NCI-H2081 treated with DMSO at 0.1 percent for 48 hours (cell line): ENCODE data around the gene CCSER1.
"Not testable (repeated sequence)": the region's sequence is repeated elsewhere in the genome, so short reads cannot be mapped to it uniquely, and the experiment has no call there.

Source experiments
- DNase-seq: peaks from one replicate; lab custom pipeline; 2025; lab: John Stamatoyannopoulos, UW

CCSER1 gene

DNA sequence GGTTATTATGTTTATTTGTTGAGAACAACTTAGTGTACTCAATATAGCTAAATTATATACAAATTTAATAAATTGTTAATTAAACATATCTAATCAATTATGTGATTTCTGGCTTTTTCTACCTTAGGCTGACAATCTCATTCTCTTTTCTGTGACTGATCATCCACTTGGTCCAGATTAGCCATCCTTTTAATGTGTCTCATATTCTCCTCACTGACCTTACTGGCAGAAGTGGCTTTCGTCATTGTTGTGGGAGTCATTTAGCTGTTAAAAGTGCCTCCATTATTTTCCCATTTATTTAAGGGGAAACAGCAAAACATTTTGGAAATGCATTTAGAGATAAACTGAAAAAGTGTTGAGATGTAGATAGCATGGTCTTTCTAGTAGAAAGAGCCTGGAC is 172.2 kb downstream of the CCSER1 start:
- DNase-seq, result no peak

DNA sequence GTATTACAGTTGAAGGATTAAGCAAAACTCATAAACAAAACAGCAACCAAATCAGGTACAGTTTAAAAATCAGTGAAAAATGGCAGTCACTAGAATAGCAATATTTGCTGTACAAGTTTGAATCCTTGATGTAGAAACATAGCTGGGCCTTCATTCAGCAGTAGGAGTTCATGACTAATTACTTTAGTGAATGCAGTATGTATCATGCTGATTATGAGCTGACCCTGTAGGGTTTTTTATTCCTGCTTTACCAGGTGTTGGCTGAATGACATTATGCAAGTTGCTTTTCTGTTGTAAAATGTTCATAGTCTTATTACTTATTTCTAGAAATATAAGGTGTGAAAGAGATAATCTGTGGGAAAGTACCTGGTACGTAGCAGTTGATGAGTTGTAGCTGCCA is 179.6 kb downstream of the CCSER1 start:
- no peak for DNase-seq

DNA sequence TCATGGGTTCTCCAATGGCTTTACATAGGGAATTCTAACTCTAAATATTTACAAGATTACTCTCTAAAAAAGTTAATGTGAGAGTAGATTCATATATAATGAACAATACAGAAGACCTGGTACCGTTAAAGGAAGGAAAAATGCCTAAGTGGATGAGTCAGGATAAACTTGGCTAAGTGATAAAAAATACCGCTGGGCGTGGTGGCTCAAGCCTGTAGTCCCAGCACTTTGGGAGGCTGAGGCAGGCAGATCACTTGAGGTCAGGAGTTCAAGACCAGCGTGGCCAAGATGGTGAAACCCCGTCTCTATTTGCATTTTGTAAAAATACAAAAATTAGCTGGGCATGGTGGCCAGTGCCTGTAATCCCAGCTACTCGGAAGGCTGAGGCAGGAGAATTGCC is 189.9 kb downstream of the CCSER1 start:
- not testable (repeated sequence) for DNase-seq

DNA sequence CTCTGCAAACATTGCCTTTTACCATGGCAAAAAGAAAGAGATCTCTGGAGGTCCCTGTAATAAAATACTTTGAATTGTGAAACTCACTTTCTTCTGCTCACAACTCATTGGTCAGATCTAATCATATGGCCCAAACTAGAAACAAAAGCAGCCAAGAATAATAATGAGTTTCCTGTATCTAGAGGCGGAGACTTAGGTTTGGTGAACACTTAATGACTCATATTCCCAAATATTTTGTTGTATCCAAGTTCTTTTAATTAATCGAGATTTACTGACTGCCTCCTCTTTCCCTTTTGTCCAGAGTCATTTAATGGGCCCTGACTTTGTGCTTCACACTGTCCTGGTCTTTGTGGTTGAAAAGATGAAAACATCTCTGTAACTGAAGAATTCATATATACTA is 190.6 kb downstream of the CCSER1 start:
- DNase-seq, result no peak

DNA sequence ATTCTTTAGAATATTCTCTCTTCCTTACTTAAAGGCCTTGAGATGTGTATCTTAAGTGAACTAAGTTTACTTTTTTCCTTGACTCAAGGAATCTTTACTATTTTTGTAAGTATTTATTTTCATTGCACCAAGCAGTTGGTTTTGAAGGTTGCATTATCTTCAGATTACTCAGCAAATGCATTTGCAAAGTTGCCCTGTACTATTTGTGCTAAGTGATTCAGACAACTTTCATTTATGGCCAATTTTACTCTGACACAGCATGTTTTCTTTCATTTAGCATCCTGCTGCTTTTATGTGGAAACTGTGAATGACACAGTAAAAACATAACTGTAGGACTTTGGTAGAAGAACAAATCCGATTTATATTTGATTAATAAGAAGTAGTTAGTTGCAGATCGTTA is 191.0 kb downstream of the CCSER1 start:
- no peak for DNase-seq

DNA sequence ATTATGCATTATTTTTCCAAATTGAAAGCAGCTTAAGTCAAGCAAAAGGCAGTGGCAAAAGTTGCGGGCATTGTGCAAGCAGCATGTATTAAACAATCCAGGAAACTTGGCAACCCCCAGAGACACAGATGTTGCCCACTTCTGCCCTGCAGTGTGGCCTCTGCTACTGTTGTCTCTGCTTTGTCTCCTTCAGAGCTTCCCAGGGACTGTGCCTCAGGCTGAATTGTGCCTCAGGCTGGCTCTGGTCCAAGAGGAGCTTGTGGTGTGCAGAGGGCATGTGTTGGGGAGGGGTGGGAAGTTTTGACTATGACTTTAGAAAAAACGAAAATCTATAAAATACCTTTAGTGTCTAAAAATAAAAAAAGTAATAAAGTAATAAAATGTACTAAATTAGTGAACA is 201.4 kb downstream of the CCSER1 start:
- DNase-seq, result peak; percentile 4

DNA sequence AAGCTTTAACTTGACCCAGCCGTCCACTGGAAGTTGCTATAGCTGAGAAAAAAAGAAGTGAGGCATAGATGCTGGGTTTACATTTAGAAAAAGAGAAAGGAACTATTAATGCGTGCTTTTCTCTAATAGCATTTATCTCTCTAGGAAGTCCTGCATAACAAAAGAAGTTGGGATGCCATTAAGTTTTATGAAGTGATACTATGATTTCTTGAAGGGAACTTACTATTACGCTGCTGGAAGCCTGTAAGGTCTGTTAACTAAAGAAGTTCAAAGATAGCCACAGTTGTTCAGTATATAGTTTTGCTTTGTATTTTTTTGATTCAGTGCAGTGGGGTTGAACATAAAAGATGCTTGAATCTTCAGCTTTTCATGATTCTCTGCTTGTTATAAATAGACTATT is 203.4 kb downstream of the CCSER1 start:
- DNase-seq, result no peak

DNA sequence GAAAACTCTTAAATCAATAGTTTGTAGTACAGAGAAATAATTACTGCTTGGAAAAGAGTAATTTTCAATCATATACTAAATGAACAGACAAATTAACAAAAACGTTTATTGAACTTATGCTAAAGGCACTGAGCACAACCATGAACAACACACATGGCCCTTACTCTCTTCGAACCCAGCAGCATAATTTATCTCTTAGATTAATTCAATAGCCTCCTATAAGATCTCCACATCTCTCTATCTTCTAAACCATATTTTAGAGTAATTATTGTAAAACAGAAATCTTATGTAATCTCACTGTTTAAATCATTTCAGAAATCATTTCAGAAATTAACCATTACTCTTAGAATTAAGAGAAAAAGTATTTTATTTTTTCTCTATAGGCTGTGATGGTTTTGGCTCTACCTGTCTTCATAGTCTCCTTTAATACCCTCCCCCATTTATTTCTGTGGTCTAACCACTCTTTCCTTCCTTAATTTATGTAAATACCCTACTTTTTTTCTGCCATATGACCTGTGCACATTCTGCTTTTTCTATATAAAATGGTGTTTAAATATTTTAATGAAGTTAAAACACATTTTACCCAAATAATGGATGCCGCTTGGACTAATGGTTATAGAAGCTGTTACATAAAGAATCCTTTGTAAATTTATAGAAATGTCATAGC is 218.5 kb downstream of the CCSER1 start:
- no peak for DNase-seq

DNA sequence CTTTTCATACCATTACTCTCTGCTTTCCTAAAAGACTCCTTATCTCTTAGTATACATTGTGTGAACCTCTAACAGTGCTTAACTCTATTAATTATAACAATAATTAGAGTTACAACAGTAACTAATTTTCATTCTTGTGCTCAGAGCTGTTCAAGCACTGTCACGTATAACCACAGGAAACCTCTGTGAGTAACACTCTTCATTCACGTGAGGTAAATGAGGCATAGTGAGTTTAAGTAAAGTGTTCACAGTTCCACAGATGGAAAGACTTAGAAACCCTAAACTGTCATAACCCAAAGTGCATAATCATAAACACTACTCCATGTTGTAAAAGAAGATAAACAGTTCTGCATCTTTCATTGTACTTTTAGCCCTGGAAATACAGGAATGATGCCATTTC is 222.4 kb downstream of the CCSER1 start:
- DNase-seq, result no peak

DNA sequence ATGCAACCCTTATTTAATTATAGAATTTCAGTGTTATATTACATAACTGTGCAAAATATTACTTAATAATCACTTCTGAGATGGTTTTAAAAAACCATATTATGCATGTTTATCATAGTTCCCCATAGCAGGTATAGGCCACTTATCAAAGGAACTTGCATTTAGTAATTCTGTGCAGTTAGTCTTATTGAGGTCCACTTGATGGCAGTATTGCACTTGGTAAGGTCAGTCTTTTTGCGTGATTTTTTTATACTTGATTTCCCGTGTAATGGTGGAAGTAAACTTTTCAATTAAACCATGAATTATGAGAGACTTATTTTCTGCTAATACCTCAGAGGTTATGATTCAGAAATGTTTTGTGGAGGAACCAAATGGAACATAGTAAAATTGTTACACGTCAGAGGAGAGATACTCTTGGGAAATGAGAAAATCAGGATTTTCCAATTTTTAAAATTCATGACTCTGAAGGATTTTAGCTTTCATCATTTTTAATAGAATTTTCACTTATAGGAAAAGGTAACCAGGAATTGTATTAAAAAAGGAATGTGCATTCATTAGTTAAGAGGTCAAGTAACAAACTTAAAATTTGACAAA is 230.0 kb downstream of the CCSER1 start:
- DNase-seq, result no peak

DNA sequence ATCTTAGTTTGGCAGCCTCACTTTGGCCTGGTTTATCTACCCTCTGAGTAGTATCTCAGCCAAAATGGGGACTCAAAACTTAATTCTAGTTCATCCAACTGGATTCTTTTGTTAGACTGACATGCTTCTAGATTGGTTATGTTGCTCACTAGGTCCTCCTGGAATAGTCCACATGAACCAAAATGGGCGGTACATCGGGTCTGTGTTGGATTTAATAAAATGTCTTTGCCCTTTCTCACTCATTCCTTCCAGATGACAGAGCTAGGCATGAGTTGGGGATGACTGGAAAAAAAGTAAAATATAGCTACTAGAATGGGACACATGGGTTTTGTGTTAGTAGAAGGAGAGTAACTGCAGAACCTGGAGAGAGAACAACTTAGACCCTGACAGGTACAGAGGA is 247.9 kb downstream of the CCSER1 start:
- no peak for DNase-seq

DNA sequence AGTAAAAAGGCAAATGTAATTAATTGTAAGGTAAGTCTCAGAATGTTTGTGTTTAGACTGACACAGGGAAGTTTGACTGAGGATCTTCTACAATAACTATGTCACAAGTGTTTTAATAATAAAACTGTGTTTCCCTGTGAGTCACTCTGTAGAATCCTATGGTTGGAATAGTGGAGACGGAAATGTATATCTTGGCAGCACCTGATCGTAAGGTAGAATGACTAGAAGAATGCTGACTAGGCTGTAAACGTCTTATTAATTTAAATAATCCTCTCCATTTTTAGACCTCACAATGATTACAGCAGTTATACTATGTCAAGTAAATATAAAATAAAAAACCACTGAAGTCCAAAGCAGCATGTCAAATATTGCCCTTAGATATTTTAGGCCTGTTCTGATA is 266.0 kb downstream of the CCSER1 start:
- DNase-seq, result no peak

DNA sequence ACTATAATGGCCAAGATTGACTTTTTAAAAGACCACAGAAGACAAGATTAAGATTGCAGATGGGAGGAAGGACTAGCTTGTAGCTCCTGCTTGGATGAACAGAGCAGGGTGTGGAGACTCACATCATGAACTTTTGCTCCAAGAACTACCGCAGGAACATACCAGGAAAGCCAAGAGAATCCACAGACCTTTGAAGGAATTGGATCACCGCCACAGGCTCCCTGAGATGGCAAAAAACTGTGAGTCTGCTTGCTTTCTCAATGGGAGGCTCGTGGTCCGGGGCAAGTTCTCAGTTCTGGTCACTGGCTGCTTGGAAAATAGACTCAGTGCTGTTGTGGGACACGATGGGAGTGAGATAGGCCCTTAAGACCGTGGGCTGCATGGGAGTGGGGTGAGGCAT is 276.6 kb downstream of the CCSER1 start:
- no peak for DNase-seq

DNA sequence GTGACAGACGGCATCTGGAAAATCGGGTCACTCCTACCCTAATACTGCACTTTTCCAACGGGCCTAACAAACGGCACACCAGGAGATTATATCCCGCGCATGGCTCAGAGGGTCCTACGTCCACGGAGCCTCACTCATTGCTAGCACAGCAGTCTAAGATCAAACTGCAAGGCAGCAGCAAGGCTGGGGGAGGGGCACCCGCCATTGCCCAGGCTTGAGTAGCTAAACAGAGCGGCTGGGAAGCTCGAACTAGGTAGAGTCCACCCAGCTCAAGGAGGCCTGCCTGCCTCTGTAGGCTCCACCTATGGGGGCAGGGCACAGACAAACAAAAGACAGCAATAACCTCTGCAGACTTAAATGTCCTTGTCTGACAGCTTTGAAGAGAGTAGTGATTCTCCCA is 280.7 kb downstream of the CCSER1 start:
- DNase-seq, result not testable (repeated sequence)

DNA sequence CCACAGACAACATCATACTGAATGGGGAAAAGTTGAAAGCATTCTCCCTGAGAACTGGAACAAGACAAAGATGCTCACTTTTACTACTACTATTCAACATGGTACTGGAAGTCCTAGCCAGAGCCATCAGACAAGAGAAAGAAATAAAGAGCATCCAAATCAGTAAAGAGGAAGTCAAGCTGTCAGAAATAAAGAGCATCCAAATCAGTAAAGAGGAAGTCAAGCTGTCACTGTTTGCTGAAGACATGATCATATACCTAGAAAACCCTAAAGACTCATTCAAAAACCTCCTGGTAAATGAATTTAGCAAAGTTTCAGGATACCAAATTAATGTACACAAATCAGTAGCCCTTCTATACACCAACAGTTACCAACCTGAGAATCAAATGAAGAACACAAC is 285.6 kb downstream of the CCSER1 start:
- DNase-seq, result not testable (repeated sequence)

DNA sequence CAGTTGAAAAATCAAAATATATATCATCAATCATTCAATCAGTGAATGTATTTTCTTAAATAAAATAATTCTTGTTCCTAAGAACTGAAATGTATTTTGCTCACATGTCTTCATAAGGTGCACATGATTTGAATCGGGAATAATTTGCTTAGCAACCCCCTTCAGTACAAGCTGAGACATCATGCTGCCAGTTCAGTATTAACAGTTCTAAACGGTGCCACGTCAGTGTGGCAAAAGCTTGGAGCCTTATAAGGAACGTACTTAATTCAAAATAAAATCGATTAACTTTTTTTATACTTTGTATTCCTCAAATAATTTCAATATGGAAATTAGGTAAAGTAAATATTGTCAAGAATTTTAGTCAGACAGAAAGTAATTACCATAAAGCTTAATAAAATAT is 287.9 kb downstream of the CCSER1 start:
- no peak for DNase-seq

DNA sequence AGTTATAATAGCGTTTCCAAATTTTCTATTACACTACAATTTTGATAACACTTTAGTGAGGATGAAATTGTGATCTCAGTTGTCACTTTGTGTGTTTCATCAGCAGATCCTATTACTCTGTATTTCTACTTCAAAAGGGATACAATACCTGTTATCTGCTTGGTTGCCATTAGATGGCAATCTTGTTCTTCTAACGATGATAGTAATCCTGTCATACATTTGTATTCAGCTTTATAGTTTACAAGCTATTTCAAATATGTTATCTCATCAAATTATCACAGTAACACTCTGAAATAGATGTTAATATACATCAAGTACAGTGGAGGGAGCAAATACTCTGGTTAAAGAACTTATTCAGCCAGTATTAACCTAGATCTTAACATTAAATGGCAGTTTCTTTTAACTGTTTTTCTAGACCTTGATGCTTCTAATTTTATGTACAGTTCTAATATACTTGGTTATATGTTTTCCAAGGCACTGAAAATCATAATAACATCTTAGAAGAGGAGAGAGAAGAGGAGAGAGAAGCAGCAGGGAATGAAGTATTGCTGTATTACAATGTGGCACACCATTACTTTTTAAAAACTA is 292.0 kb downstream of the CCSER1 start:
- DNase-seq, result no peak

DNA sequence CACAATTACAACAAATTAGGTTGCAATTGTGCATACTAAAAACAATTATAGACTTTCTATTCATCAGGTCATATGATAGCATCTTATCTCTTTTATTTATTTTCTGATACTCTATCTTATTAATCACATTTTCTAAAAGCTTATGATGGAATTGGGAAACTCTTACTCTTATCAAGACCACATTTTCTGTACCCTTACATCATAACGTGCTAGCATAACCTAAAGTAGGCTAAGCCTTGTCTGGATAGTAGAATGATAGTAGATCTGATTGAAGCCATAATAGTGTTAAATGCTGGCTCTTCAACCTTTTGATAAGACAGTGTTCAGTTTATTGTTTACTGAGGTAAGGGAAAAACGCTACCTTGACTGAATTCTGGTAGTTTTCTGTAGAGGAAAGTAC is 294.0 kb downstream of the CCSER1 start:
- DNase-seq, result no peak

DNA sequence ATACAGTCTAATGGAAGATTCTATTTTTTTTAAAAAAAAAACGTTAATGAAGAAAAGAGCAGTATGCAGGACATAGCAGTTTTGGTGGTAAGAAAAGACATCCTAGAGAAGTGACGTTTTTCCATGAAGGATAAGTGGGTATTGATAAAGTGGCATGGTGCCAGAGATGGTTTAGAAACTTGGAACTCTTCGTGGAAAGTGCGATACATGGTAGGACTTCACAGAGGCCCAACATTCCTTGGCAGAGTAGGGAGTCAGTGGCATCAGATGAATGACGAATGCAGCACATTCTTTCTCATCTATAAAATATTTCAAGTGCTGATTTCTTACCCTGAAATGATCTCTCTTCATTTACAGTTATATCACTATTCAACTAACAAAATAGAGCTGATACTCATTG is 298.7 kb downstream of the CCSER1 start:
- DNase-seq, result no peak

DNA sequence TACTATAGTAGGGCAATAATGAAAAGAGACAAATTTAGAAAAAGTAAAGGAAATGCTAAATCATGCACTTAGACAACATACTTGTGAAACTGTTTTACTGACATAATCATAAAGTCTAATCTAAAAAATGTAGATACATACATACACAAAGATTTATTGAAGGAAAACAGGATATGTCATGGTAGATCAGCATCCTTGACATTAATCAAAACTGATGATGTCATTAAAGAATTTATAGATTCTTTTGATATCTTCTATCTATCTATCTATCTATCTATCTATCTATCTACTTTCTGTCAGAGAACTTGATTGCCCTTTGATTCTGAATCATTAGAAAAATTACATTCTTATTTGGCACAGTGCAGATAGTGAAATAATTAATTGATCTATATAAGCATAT is 311.3 kb downstream of the CCSER1 start:
- DNase-seq, result no peak

DNA sequence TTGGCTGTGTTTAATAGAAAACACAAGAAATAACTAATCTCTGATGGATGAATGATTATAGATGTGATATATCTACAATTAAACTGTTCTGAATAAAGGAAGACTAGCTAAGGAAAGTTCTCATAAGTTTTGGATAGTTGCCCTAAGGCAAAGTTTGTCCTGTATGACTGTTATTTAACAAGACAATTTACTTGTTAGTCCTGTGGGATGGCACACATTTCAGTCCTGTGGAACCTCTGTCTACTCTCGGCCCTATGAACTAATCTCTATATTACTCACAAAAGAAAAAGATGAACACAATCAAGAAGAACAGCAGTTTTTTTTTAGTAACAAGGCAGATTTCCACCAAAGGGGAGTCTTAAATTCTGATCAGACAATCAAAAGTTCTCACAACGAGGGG is 314.6 kb downstream of the CCSER1 start:
- no peak for DNase-seq

DNA sequence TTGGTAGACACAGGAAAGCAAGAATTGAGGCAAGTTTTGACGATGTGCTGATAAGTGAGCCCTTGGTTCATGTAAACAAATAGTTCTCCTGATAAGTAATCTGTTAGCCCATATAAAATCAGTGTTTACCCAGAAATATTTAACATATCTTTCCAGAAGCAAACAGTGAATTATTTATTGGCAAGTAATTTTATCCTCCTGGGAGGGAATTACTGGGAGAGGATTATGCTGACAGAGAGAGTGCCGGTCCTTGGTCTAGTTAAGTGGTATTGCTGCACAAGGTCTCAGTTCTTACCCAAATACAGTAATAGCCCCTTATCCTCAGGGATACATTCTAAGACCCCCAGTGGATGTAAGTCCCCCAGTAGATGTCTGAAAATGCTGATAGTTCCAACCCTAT is 315.4 kb downstream of the CCSER1 start:
- DNase-seq, result no peak

DNA sequence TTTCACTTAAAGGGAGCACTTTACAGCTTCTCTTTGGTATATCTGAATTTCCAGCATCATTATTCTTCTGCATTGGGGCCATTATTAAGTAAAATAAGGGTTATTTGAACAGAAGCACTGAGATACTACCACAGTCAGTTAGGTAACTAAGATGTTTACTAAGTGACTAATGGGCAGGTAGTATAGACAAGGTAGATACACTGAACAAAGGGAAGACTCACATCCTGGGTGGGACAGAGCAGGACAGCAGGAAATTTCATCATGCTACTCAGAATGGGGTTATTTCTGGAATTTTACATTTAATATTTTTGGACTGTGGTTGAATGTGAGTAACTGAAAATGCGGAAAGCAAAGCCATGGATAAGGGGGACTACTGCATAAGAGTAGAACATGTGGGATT is 316.0 kb downstream of the CCSER1 start:
- DNase-seq, result no peak

DNA sequence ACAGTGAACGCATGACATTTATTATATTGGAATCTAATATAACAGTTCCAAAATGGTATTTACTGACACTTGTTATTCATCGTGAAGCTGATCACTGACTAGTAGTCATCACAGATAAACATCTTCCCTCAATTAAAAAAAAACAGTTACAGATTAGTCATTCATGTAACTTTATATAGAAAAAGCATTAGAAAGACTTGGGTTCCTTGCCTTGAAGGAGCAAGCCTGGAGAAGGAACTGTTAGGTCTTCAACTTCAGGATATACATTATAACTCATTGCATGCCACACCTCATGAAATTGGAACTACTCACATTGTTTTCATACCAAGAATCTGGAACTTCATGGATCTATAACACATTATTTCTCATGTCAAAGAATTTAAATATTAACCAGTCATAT is 317.7 kb downstream of the CCSER1 start:
- no peak for DNase-seq
